Activated CD4-positive, alpha-beta T cell treated with anti-CD3 and anti-CD28 coated beads for 36 hours (primary cell): Measurements from ENCODE around the gene RGL4. TPM values are rescaled to one million over a fixed set of nuclear protein-coding genes. Genes with fewer than 3 reads are reported as not detected.
"Not testable (repeated sequence)": the region's sequence is repeated elsewhere in the genome, so short reads cannot be mapped to it uniquely, and the experiment has no call there.

ENCODE experiments used
- ATAC-seq: fragments of 200-7000 bp; cut with Tn5 transposase; one replicate; pipeline ENCODE4 v1.10.0; 2021; ENCODE audit warnings: mild to moderate bottlenecking, moderate library complexity
- CTCF ChIA-PET: fragments of 350-600 bp; sonication (Branson Sonifier 250); formaldehyde crosslinking; loops from one replicate; lab custom pipeline; 2021; ENCODE audit warnings: antibody characterized with exemption; lab: Charles Lee
- POLR2A ChIA-PET: fragments of 350-600 bp; sonication (Branson Sonifier 250); formaldehyde crosslinking; loops from one replicate; lab custom pipeline; 2021; ENCODE audit warnings: antibody characterized with exemption, inconsistent platforms; lab: Charles Lee
- DNase-seq: peaks from one replicate; pipeline ENCODE4 v3.0.0-alpha.2; 2020
- H3K27ac Mint-ChIP-seq: one replicate; pipeline ENCODE4 v1.8.0; 2021; ENCODE audit warnings: mixed read lengths
- H3K27me3 Mint-ChIP-seq: one replicate; pipeline ENCODE4 v1.8.0; 2021; ENCODE audit warnings: mixed read lengths
- H3K36me3 Mint-ChIP-seq: one replicate; pipeline ENCODE4 v1.8.0; 2021; ENCODE audit warnings: low read depth, mixed read lengths
- H3K4me1 Mint-ChIP-seq: one replicate; pipeline ENCODE4 v1.8.0; 2021; ENCODE audit warnings: mixed read lengths
- H3K4me3 Mint-ChIP-seq: one replicate; pipeline ENCODE4 v1.8.0; 2021; ENCODE audit warnings: mild to moderate bottlenecking, moderate library complexity, mixed read lengths
- H3K9me3 Mint-ChIP-seq: one replicate; pipeline ENCODE4 v1.8.0; 2021; ENCODE audit warnings: low read depth, mixed read lengths
- intact Hi-C, 2 experiments: fragments of 100-400 bp; cut with DNase I in 1 of 2; cut with micrococcal nuclease in 1 of 2; formaldehyde crosslinking; loops; one replicate each; pipeline versions ENCODE4 v1.14.2 to v1.15.1; 2022 to 2024; cut with DNase I, micrococcal nuclease
- total RNA-seq, 2 experiments: library from RNA; stranded (reverse); gene quantifications; one replicate each; pipeline ENCODE4 v1.2.3, GENCODE V29; 2021

RGL4 gene
- total RNA-seq, 2 experiments from 2014 or later: 13.5 to 14.6 TPM

DNA sequence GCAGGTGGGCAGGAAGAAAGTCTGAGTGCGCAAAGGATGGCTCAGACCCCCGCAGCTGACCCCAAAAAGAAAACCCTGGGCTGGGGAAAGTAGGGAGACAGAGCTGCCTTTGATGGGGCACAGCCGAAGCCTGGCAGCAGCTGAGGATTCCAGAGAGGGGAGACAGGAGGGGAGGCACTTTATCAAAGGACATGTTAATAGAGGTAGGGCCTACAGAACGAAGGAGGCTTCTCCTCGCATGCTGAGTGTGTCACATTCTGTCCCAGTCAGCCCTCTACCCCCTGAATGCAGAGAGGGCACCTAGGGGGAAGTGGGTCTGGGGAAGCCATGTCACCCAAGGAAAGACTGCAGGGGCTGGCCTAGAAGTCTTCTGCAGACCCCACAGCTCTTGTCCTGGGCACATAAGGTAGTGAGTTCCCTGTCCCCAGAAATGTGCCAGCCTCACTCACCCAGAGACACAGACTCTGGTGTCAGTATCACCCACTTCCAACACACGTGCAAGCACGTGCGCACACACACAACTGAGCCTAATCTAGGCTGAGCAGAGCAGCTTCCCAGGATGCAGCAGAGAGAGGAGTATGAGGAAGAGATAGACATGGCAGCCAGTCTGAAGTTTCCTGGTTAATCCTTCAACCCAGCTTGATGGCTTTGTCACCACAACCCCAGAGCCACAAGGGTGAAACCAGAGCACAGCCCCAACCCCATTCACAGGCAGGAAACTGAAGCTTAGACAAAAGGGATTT, 18.3 kb upstream of the RGL4 start:
- POLR2A ChIA-PET, H3K4me3 Mint-ChIP-seq, ATAC-seq, DNase-seq, H3K27ac Mint-ChIP-seq, H3K4me1 Mint-ChIP-seq, intact Hi-C loops, H3K36me3 Mint-ChIP-seq, CTCF ChIA-PET, H3K9me3 Mint-ChIP-seq, H3K27me3 Mint-ChIP-seq: not testable (repeated sequence)

- POLR2A ChIA-PET: no interaction called here
- H3K27ac Mint-ChIP-seq: no peak overlapping the region
- intact Hi-C loops: no loop called here
- CTCF ChIA-PET: no interaction called here
- H3K36me3 Mint-ChIP-seq: peaks cover 3% of the 10 kb centered on the region
- H3K9me3 Mint-ChIP-seq: no peaks in the 10 kb centered on the region
- DNase-seq (no peak), ATAC-seq (no peak)
- H3K4me1 Mint-ChIP-seq: no peaks in the 10 kb centered on the region
- no peak overlapping the region for H3K4me3 Mint-ChIP-seq
- no peaks in the 10 kb centered on the region for H3K27me3 Mint-ChIP-seq
Observed at GRCh38 chr22:23673050-23673620, 17.7 kb upstream of the RGL4 start.

DNA sequence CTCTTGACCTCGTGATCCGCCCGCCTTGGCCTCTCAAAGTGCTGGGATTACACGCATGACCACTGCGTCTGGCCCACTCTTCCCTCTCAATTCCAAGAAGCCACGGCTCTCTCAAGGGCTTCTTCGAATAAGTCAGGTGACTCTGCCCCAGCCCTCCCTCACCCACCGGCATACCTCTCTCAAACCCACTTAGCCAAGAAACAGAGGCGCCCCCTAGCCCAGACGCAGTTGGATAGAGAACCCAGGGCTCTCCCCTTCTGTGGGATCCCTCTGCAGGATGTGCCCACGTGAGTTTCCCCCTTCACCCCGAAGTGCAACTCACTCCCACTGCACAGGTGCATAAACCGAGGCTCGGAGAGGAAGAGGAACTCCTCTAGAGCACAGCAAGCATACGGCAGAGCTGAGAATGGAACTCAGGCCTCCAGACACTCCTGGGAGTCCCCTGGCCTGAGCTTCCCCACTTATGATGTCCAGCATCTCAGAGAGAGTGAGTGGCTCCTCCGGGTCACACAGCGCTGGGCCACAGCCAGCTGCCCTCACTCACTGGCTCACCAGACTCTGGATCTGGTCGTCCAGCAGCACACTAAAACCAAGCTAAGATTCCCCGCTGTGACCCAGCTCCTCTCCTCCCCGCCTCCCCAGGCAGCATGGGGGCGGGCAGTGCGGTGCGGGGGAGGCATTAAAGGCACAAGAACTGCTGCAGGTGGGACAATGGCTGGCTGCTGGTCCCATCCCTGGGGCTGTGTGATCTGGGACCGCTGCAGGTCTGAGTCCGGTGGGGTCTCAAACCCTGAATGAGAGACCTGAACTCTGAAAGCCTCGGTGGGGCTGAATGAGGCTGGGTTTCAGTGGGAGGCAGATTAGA, 16.8 kb upstream of the RGL4 start:
- intact Hi-C loops: no loop called here

DNA sequence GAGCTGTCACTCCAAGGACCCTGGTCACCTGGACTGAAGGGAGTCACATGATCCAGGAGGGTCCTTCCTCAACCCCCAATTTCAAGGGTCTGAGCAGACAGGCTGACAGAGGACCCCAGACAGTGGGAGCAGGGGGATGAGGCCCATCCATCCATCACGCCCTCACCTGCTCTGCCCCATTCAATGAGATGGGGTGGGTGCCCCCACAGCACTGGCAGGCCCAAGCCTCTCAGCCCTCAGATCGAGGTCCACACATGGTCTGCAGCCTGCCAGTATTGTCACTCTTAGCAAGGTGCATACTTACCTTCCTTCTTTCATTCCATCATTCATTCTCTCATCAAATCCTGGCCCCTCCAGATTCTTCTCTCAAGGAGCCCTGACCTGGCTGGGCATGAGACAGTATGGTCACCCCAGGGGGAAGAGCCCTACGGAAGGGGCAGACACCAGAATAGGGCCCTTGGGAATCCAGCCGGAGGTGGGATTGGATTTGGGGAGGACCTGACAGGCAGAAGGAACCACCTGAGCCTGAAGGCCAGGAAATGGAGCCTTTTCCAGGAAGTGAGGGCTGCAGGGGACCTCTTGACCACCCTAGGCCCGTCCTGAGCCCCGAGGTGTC, 15.8 kb upstream of the RGL4 start:
- ATAC-seq, DNase-seq, H3K9me3 Mint-ChIP-seq, CTCF ChIA-PET, H3K4me3 Mint-ChIP-seq, intact Hi-C loops, H3K27ac Mint-ChIP-seq, H3K4me1 Mint-ChIP-seq, H3K27me3 Mint-ChIP-seq, POLR2A ChIA-PET, H3K36me3 Mint-ChIP-seq: not testable (repeated sequence)

More for the DNA sequence above, 16.8 kb upstream of the RGL4 start:
- ChIA-PET CTCF (interaction anchor here (0.6 kb wide), 1 partner anchor 219 kb away, joined by 4 read pairs; no protein-coding TSS in a partner anchor), POLR2A (no interaction called here)
- Mint-ChIP-seq H3K9me3 (no peaks in the 10 kb centered on the region), H3K36me3 (peaks cover 1% of the 10 kb centered on the region), H3K27ac (no peak overlapping the region), H3K4me1 (no peaks in the 10 kb centered on the region), H3K27me3 (no peaks in the 10 kb centered on the region), H3K4me3 (no peak overlapping the region)
- DNase-seq (no peak), ATAC-seq (no peak)

DNA sequence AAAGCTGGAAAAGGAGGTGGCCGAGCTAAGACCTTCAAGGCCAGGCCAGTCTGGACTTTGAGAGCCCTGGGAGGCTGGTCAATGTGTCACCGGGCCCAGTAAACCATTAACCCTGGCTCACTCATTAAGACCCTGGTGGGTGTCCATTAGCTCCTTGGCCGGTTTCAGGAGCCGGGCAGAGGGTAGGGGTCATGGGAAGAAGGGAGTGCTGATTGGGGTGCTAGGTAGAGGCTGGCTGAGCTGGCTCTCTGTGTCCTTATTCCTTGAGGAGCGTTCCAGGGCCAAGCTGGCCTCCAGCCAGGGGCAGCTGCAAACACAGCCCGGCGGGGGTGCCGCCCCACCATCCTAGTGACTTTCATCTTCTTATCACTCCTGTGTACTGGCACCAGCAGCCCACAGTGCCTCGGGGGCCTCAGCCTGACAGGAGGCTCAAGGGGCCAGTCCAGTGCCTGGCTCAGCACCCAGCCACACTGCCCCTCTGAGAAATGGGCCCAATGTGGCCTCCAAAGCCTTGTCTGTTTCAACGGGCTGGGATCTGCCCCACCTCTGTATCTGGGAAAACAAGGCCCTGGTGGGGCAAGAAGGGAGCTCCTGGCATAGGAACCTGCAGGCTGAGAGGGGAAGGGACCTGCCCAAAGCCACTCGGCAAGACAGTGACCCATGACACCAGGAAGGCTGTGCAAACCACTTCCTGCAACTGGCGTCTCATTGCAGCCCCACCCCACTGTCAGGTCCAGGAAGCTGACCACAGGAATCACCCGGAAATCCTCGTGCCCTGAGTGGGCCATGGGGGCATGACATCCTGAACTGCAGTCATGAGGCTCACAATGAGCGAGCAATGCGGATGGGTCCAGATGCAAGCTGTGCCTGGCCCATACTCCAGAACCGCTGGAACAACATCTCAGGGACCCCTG, 15.1 kb upstream of the RGL4 start:
- H3K4me1 Mint-ChIP-seq: no peaks in the 10 kb centered on the region
- H3K27ac Mint-ChIP-seq: no peak overlapping the region
- intact Hi-C loops: no loop called here
- ChIA-PET CTCF (interaction anchor here (0.8 kb wide), 1 partner anchor 162 kb away, joined by 3 read pairs; no protein-coding TSS in a partner anchor), POLR2A (no interaction called here)
- H3K9me3 Mint-ChIP-seq: no peaks in the 10 kb centered on the region
- no peak overlapping the region for H3K4me3 Mint-ChIP-seq
- no peaks in the 10 kb centered on the region for H3K36me3 Mint-ChIP-seq
- DNase-seq: no peak
- no peak for ATAC-seq
- H3K27me3 Mint-ChIP-seq: no peaks in the 10 kb centered on the region

- H3K4me1 Mint-ChIP-seq, DNase-seq, intact Hi-C loops, POLR2A ChIA-PET, H3K27ac Mint-ChIP-seq, H3K36me3 Mint-ChIP-seq, ATAC-seq, H3K27me3 Mint-ChIP-seq, H3K4me3 Mint-ChIP-seq, H3K9me3 Mint-ChIP-seq: not testable (repeated sequence)
- CTCF ChIA-PET: interaction anchor here (0.8 kb wide), 1 partner anchor 164 kb away, joined by 3 read pairs; no protein-coding TSS in a partner anchor
Observed at GRCh38 chr22:23676841-23677700, 13.7 kb upstream of the RGL4 start.

- Mint-ChIP-seq H3K4me1 (no peaks in the 10 kb centered on the region), H3K36me3 (peaks cover under 1% of the 10 kb centered on the region), H3K9me3 (no peaks in the 10 kb centered on the region), H3K4me3 (no peak overlapping the region), H3K27me3 (no peaks in the 10 kb centered on the region), H3K27ac (no peak overlapping the region)
- no peak for DNase-seq
- ATAC-seq: no peak
- ChIA-PET CTCF (no interaction called here), POLR2A (no interaction called here)
- intact Hi-C loops: no loop called here
Observed at GRCh38 chr22:23677701-23677995, 13.2 kb upstream of the RGL4 start.

- Mint-ChIP-seq H3K27ac (no peak overlapping the region), H3K4me3 (no peak overlapping the region), H3K4me1 (no peaks in the 10 kb centered on the region), H3K9me3 (no peaks in the 10 kb centered on the region), H3K27me3 (no peaks in the 10 kb centered on the region), H3K36me3 (peaks cover 3% of the 10 kb centered on the region)
- intact Hi-C loops: no loop called here
- DNase-seq: no peak
- ATAC-seq: no peak
- POLR2A ChIA-PET: no interaction called here
- CTCF ChIA-PET: interaction anchor here (0.5 kb wide), 1 partner anchor 166 kb away, joined by 3 read pairs; no protein-coding TSS in a partner anchor
Observed at GRCh38 chr22:23678133-23678532, 12.7 kb upstream of the RGL4 start.

DNA sequence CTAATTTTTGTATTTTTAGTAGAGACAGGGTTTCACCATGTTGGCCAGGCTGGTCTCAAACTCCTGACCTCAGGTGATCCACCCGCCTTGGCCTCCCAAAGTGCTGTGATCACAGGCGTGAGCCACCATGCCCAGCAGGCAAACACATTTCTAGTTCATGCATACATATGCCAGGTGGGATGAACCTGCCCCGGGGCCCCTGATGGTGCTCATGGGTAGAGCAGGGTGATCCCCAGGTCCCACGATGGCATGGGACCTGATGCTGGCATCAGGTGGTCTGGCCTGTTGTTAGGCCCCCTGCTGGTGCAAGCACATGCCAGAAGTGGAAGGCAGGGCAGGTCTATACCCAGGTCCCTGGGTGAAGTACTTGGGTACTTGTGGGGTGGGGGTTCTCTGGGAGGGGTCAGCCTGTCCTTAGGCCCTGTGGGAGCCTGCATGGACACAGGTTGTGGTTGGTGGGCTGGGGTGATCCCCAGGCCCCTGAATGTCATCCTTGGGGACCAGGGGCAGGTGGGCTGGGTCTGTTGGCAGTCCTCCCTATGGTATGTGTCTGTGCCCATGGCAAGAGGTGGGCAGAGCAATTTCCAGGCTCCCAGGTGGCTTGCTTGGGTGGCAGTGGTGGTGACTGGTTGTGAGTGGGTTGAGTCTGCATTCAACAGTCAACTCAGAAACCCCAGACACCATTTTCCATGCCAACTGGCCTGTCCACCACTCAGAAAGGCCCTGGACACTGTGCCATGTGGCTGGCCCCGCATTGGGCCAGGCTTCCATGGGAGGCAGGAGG, 9.6 kb upstream of the RGL4 start:
- CTCF ChIA-PET: no interaction called here

More for the DNA sequence above, 9.6 kb upstream of the RGL4 start:
- Mint-ChIP-seq H3K27ac (no peak overlapping the region), H3K9me3 (no peaks in the 10 kb centered on the region), H3K4me3 (no peak overlapping the region), H3K4me1 (no peaks in the 10 kb centered on the region), H3K27me3 (no peaks in the 10 kb centered on the region), H3K36me3 (peaks cover 8% of the 10 kb centered on the region)
- POLR2A ChIA-PET: no interaction called here
- DNase-seq: no peak
- intact Hi-C loops: no loop called here
- ATAC-seq: no peak
